ENCODE data around the gene HSF4.

HSF4 gene

DNA sequence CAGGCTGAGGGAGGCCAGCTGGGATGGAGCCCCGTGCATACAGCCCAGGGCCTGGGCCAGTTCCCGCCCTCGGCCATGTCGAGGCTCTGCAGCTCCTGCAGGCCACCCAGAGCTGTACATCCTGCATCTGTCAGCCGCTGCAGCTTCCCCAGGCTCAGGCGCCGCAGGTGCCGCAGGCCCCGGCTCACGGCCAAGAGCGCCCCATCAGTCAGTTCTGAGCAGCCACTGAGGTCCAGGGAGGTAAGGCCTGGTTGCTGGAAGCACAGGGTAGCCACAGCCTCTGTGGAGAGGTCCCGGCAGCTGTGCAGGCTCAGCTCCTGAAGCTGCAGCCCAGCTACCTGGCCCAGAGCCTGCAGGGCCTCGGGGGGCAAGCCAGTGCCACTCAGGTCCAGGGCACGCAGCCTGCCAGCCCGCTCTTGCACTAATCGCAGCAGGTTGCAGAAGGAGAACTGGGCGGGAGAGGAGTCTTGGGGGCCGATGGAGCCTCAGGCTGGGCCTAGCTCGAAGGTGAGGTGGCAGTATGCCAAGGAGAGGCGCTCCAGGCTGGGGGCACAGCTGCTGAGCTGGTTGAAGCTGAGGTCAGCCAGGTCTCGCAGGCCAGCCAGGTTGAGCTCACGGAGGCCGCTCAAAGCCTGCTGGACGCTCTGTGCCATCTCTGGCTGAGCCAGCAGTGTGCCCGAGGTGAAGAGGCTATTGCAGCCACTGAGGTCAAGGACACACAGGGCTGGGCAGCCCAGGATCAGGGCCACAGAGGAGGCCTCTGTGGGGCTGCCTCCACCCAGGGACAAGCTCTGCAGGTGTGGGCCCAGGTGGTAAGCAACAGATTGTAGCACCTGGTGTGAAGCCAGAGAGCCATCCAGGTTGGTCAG, 45.8 kb downstream of the HSF4 start:
- DNase-seq (ENCODE audit: low spot score) = no peak
- in situ Hi-C loops (cut with MboI; ENCODE audit: low pct_unique_long_range_greater_than_20kb, low sequenced_read_pairs, unreplicated experiment) = no loop called here
- TF ChIP-seq, protein P1, sequence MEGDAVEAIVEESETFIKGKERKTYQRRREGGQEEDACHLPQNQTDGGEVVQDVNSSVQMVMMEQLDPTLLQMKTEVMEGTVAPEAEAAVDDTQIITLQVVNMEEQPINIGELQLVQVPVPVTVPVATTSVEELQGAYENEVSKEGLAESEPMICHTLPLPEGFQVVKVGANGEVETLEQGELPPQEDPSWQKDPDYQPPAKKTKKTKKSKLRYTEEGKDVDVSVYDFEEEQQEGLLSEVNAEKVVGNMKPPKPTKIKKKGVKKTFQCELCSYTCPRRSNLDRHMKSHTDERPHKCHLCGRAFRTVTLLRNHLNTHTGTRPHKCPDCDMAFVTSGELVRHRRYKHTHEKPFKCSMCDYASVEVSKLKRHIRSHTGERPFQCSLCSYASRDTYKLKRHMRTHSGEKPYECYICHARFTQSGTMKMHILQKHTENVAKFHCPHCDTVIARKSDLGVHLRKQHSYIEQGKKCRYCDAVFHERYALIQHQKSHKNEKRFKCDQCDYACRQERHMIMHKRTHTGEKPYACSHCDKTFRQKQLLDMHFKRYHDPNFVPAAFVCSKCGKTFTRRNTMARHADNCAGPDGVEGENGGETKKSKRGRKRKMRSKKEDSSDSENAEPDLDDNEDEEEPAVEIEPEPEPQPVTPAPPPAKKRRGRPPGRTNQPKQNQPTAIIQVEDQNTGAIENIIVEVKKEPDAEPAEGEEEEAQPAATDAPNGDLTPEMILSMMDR (IDR thresholded peaks at IDR 0.05; ENCODE audit: extremely low read depth, insufficient read depth, missing control alignments) = no peak

DNA sequence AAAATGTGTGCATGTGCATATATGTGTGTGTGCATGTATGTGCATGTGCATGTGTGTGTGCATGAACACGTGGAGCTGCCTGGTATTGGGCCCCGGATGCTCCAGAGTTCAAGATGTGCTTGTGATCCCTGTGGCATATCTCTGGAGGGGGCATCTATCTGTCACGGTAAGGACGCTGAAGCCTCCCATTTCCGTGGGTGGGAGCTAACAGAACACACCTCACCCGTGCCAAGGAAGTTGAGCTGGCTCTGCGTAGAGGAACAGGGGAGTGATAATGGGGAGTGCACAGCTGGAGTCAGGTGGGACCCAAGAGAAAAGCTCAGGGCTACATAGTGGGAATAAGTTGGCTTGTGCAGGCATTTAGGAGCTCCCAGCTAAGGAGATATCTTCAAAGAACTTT, 47.1 kb downstream of the HSF4 start:
- TF ChIP-seq, protein P1 (IDR thresholded peaks at IDR 0.05; ENCODE audit: extremely low read depth, insufficient read depth, missing control alignments) = no peak

GRCh38 chr16:67212766-67213165, 48.2 kb downstream of the HSF4 start:
- DNase-seq (ENCODE audit: low spot score) = no peak
- TF ChIP-seq, protein P1 (IDR thresholded peaks at IDR 0.05; ENCODE audit: extremely low read depth, insufficient read depth, missing control alignments) = no peak
- in situ Hi-C loops (cut with MboI; ENCODE audit: low pct_unique_long_range_greater_than_20kb, low sequenced_read_pairs, unreplicated experiment) = no loop called here

More for the DNA sequence above, 47.1 kb downstream of the HSF4 start:
- no peak for DNase-seq (ENCODE audit: low spot score)
- in situ Hi-C loops (cut with MboI; ENCODE audit: low pct_unique_long_range_greater_than_20kb, low sequenced_read_pairs, unreplicated experiment) = no loop called here

DNA sequence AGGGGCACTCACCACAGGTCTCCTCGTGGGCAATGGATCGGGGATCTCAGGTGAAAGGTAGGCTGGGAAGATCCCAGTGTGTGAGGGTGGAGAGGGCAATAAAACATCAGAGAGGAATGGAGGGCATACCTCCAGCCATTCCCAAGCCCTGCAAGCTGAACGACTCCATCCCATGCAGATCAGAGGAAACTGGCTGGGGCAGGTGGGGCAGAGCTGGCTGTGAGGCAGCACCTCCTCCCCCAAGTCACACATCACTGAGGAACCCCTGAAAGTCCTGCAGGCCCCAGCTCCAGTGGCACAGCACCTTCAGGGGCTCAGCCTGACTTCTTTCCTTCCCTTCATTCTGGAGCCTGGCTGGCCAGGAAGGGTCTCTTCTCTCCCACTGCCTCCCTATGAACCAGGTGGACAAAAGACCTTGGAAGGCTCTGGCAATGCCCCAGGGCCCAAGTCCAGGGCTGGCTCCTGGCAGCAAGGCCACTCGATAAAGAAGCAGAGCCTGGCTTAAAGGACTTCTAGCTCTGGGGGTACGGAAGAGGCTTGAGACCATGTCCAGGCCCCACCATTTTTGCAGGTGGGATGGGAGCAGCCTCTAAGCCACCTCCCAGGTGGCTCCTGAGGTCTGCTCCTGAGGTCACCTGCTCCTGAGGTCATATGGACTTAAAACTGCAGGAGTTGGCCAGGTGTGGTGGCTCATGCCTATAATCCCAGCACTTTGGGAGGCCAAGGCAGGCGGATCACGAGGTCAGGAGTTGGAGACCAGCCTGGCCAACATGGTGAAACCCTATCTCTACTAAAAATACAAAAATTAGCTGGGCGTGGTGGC, 48.9 kb downstream of the HSF4 start:
- DNase-seq (ENCODE audit: low spot score) = no peak
- TF ChIP-seq, protein P1 (IDR thresholded peaks at IDR 0.05; ENCODE audit: extremely low read depth, insufficient read depth, missing control alignments) = no peak
- in situ Hi-C loops (cut with MboI; ENCODE audit: low pct_unique_long_range_greater_than_20kb, low sequenced_read_pairs, unreplicated experiment) = no loop called here

DNA sequence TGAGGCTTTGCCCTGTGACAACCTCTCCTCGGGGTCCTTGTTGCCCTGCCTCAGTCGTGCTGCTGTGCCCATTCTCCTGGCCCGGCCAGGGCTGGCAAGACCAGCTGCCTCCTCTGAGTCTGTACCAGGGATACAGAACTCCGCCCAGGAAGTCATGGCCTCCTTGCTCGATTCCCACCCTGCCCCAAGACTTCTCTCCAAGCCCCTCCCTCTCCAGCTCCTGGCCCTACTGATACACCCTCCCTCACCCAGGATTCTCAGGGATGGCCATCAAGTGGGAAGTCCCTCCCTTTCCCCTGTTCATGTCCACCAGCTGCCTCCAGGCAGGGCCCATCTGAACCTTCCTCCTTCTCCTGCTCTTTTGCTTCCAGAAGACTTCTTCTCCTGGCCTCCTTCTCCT, 51.2 kb downstream of the HSF4 start:
- TF ChIP-seq, protein P1 (IDR thresholded peaks at IDR 0.05; ENCODE audit: extremely low read depth, insufficient read depth, missing control alignments) = no peak
- no peak for DNase-seq (ENCODE audit: low spot score)
- in situ Hi-C loops (cut with MboI; ENCODE audit: low pct_unique_long_range_greater_than_20kb, low sequenced_read_pairs, unreplicated experiment) = no loop called here

- DNase-seq (ENCODE audit: low spot score) = no peak
- in situ Hi-C loops (cut with MboI; ENCODE audit: low pct_unique_long_range_greater_than_20kb, low sequenced_read_pairs, unreplicated experiment) = no loop called here
- TF ChIP-seq, protein P1 (IDR thresholded peaks at IDR 0.05; ENCODE audit: extremely low read depth, insufficient read depth, missing control alignments) = no peak
Measured at GRCh38 chr16:67216612-67217490, 52.3 kb downstream of the HSF4 start.

All from GM13977 (cell line).